HEK293 (cell line): ENCODE measurements around the gene NCAPG2.

Experiments
- CTCF ChIA-PET: fragments of 350-600 bp; formaldehyde crosslinking; extraction: SDS; loops from one replicate; lab custom pipeline; 2021; ENCODE audit warnings: antibody characterized with exemption; lab: Yijun Ruan, JAX
- POLR2A ChIA-PET: fragments of 300-600 bp; formaldehyde crosslinking; extraction: SDS; loops from one replicate; lab custom pipeline; 2020; ENCODE audit warnings: antibody characterized with exemption, inconsistent platforms; lab: Yijun Ruan, JAX
- H3K27ac ChIP-seq: fragments of 200-500 bp; sonication (Bioruptor generic); 2 replicates; pipeline ENCODE4 v1.5.1; 2014; ENCODE audit warnings: low read depth, low read length, control low read depth, inconsistent platforms; ENCODE audit errors: extremely low read depth
- H3K36me3 ChIP-seq, 2 experiments: fragments of 200-500 bp in 1 of 2; sonication (Bioruptor generic) in 1 of 2; 1 replicate in 1 of 2; 2 replicates in 1 of 2; pipeline ENCODE4 v1.5.1; 2014 to 2017; ENCODE audit warnings: inconsistent platforms in 2 of 2, low read length in 2 of 2; ENCODE audit not compliant: control insufficient read depth in 2 of 2, insufficient read depth in 1 of 2
- H3K4me1 ChIP-seq: fragments of 200-500 bp; sonication (Bioruptor generic); 2 replicates; pipeline ENCODE4 v1.5.1; 2014; ENCODE audit warnings: mild to moderate bottlenecking, low read length, inconsistent platforms; ENCODE audit not compliant: control insufficient read depth, insufficient read depth
- H3K4me3 ChIP-seq: 2 replicates; pipeline ENCODE4 v1.5.1; 2011; ENCODE audit warnings: low read depth, mild to moderate bottlenecking, control low read depth, low read length, moderate library complexity
- H3K9me3 ChIP-seq: fragments of 200-500 bp; sonication (Bioruptor generic); 2 replicates; pipeline ENCODE4 v1.5.1; 2014; ENCODE audit warnings: low read depth, low read length, inconsistent platforms; ENCODE audit not compliant: control insufficient read depth, insufficient read depth
- KLF16 ChIP-seq: fragments of 450-650 bp; formaldehyde crosslinking; IDR thresholded peaks from 2 replicates; pipeline ENCODE4 v1.5.1; 2017; ENCODE audit warnings: missing biosample characterization, missing genetic modification characterization
- SP3 ChIP-seq: fragments of 450-650 bp; formaldehyde crosslinking; IDR thresholded peaks from 2 replicates; pipeline ENCODE4 v1.5.1; 2016; ENCODE audit warnings: missing biosample characterization, missing genetic modification characterization
- WT1 ChIP-seq: fragments of 450-650 bp; formaldehyde crosslinking; IDR thresholded peaks from 2 replicates; pipeline ENCODE4 v1.5.1; 2016; ENCODE audit warnings: missing biosample characterization, missing genetic modification characterization
- ZBTB21 ChIP-seq: fragments of 450-650 bp; formaldehyde crosslinking; IDR thresholded peaks from 2 replicates; pipeline ENCODE4 v1.5.1; 2017; ENCODE audit warnings: missing biosample characterization, missing genetic modification characterization
- ZFP3 ChIP-seq: fragments of 450-650 bp; formaldehyde crosslinking; IDR thresholded peaks from 2 replicates; pipeline ENCODE4 v1.5.1; 2016; ENCODE audit warnings: low read depth, missing biosample characterization, missing genetic modification characterization
- ZNF133 ChIP-seq: fragments of 450-650 bp; formaldehyde crosslinking; IDR thresholded peaks from 2 replicates; pipeline ENCODE4 v1.5.1; 2016; ENCODE audit warnings: missing biosample characterization, missing genetic modification characterization
- ZNF148 ChIP-seq: fragments of 450-650 bp; formaldehyde crosslinking; IDR thresholded peaks from 2 replicates; pipeline ENCODE4 v1.5.0; 2017; ENCODE audit warnings: missing biosample characterization, missing genetic modification characterization, borderline replicate concordance
- ZNF24 ChIP-seq: fragments of 450-650 bp; formaldehyde crosslinking; IDR thresholded peaks from 2 replicates; pipeline ENCODE4 v1.5.1; 2016; ENCODE audit warnings: missing biosample characterization, missing genetic modification characterization
- ZNF280D ChIP-seq: fragments of 450-650 bp; formaldehyde crosslinking; IDR thresholded peaks from 2 replicates; pipeline ENCODE4 v1.5.1; 2016; ENCODE audit warnings: missing biosample characterization, missing genetic modification characterization
- ZNF544 ChIP-seq: fragments of 450-650 bp; formaldehyde crosslinking; IDR thresholded peaks from 2 replicates; pipeline ENCODE4 v1.5.0; 2017; ENCODE audit warnings: missing biosample characterization, missing genetic modification characterization
- ZNF658 ChIP-seq: fragments of 450-650 bp; formaldehyde crosslinking; IDR thresholded peaks from 2 replicates; pipeline ENCODE4; 2016; ENCODE audit warnings: missing biosample characterization, missing genetic modification characterization
- ZNF747 ChIP-seq: fragments of 450-650 bp; formaldehyde crosslinking; IDR thresholded peaks from 2 replicates; pipeline ENCODE4 v1.5.1; 2016; ENCODE audit warnings: missing biosample characterization, missing genetic modification characterization
- ZNF768 ChIP-seq: fragments of 450-650 bp; formaldehyde crosslinking; IDR thresholded peaks from 2 replicates; pipeline ENCODE4 v1.5.1; 2018; ENCODE audit warnings: missing biosample characterization, mild to moderate bottlenecking, missing genetic modification characterization
- ZNF777 ChIP-seq: fragments of 450-650 bp; formaldehyde crosslinking; IDR thresholded peaks from 2 replicates; pipeline ENCODE4 v1.5.1; 2017; ENCODE audit warnings: missing biosample characterization, missing genetic modification characterization, borderline replicate concordance
- ZNF837 ChIP-seq: fragments of 450-650 bp; formaldehyde crosslinking; IDR thresholded peaks from 2 replicates; pipeline ENCODE4 v1.5.1; 2016; ENCODE audit warnings: missing biosample characterization, missing genetic modification characterization
- TF ChIP-seq, protein P1 (sequence below): fragments of 450-650 bp; formaldehyde crosslinking; IDR thresholded peaks from 2 replicates; pipeline ENCODE4 v1.5.1; 2016; ENCODE audit warnings: missing biosample characterization, missing genetic modification characterization
- TF ChIP-seq, protein P2 (sequence below): fragments of 450-650 bp; formaldehyde crosslinking; IDR thresholded peaks from 2 replicates; pipeline ENCODE4 v1.5.1; 2016; ENCODE audit warnings: missing biosample characterization, missing genetic modification characterization

NCAPG2 gene

GRCh38 chr7:158649279-158649678 is 55.3 kb downstream of the NCAPG2 start:
- no peak overlapping the region for H3K27ac ChIP-seq

More at GRCh38 chr7:158649279-158649678, 55.3 kb downstream of the NCAPG2 start:
- POLR2A ChIA-PET = interaction anchor here (0.6 kb wide), 1 partner anchor 25 kb away, joined by 7 read pairs; no protein-coding TSS in a partner anchor
- CTCF ChIA-PET = interaction anchor here (0.6 to 1.0 kb wide), 3 partner anchors 9 to 329 kb away, joined by 3 read pairs; no protein-coding TSS in a partner anchor
- no peaks in the 10 kb centered on the region for H3K9me3 ChIP-seq
- no peak for TF ChIP-seq ZNF133 (tag by site-specific recombination)
- no peak for TF ChIP-seq ZNF837 (tag by site-specific recombination)
- no peak for TF ChIP-seq ZNF280D (tag by site-specific recombination)
- no peak for TF ChIP-seq ZNF24 (tag by site-specific recombination)
- no peak for TF ChIP-seq SP3
- TF ChIP-seq KLF16 (tag by site-specific recombination) = no peak
- TF ChIP-seq ZBTB21 (tag by site-specific recombination) = no peak
- TF ChIP-seq ZNF544 (tag by site-specific recombination) = no peak
- no peak for TF ChIP-seq ZNF148 (tag by site-specific recombination)
- TF ChIP-seq ZFP3 (tag by site-specific recombination) = no peak
- no peak for TF ChIP-seq ZNF768 (tag by site-specific recombination)
- TF ChIP-seq, protein P1, sequence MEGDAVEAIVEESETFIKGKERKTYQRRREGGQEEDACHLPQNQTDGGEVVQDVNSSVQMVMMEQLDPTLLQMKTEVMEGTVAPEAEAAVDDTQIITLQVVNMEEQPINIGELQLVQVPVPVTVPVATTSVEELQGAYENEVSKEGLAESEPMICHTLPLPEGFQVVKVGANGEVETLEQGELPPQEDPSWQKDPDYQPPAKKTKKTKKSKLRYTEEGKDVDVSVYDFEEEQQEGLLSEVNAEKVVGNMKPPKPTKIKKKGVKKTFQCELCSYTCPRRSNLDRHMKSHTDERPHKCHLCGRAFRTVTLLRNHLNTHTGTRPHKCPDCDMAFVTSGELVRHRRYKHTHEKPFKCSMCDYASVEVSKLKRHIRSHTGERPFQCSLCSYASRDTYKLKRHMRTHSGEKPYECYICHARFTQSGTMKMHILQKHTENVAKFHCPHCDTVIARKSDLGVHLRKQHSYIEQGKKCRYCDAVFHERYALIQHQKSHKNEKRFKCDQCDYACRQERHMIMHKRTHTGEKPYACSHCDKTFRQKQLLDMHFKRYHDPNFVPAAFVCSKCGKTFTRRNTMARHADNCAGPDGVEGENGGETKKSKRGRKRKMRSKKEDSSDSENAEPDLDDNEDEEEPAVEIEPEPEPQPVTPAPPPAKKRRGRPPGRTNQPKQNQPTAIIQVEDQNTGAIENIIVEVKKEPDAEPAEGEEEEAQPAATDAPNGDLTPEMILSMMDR (tag by site-specific recombination) = no peak
- TF ChIP-seq, protein P2, sequence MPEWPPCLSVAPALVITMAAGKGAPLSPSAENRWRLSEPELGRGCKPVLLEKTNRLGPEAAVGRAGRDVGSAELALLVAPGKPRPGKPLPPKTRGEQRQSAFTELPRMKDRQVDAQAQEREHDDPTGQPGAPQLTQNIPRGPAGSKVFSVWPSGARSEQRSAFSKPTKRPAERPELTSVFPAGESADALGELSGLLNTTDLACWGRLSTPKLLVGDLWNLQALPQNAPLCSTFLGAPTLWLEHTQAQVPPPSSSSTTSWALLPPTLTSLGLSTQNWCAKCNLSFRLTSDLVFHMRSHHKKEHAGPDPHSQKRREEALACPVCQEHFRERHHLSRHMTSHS = no peak
- TF ChIP-seq WT1 (tag by site-specific recombination) = no peak
- TF ChIP-seq ZNF658 = no peak
- no peak for TF ChIP-seq ZNF747 (tag by site-specific recombination)
- TF ChIP-seq ZNF777 = no peak
- TF ChIP-seq, all 188 proteins: peak for 0
- H3K36me3 ChIP-seq = peaks cover 11 to 88% of the 10 kb centered on the region in 2 experiments
- no peak overlapping the region for H3K4me3 ChIP-seq
- no peaks in the 10 kb centered on the region for H3K4me1 ChIP-seq
